GM12892 (cell line): Measurements from ENCODE around the gene NANOS3.

Experiments used
- POLR2A ChIP-seq: IDR thresholded peaks from 2 replicates; pipeline ENCODE4 v1.6.1; 2011; ENCODE audit warnings: low read depth, low read length, control low read depth
- POLR2AphosphoS5 ChIP-seq: IDR thresholded peaks from 2 replicates; pipeline ENCODE4 v1.6.1; 2011; ENCODE audit warnings: low read depth, low read length, control low read depth
- TAF1 ChIP-seq: IDR thresholded peaks from 2 replicates; pipeline ENCODE4 v1.6.1; 2011; ENCODE audit warnings: low read depth, mild to moderate bottlenecking, control low read depth, low read length, borderline replicate concordance

GRCh38 chr19:13830114-13830740, 46.7 kb upstream of the NANOS3 start:
- no peak for TF ChIP-seq TAF1
- no peak for TF ChIP-seq POLR2AphosphoS5
- no peak for TF ChIP-seq POLR2A
